Limb (tissue), 2 donors: ENCODE measurements around the gene TUBGCP6.
"Not testable (repeated sequence)": the region's sequence is repeated elsewhere in the genome, so short reads cannot be mapped to it uniquely, and the experiment has no call there.

Experiments
- DNase-seq, 2 donors: peaks; one replicate each; pipeline ENCODE4 v3.0.0-alpha.2; 2016; ENCODE audit errors: extremely low spot score in 2 of 2

Gene TUBGCP6

DNA sequence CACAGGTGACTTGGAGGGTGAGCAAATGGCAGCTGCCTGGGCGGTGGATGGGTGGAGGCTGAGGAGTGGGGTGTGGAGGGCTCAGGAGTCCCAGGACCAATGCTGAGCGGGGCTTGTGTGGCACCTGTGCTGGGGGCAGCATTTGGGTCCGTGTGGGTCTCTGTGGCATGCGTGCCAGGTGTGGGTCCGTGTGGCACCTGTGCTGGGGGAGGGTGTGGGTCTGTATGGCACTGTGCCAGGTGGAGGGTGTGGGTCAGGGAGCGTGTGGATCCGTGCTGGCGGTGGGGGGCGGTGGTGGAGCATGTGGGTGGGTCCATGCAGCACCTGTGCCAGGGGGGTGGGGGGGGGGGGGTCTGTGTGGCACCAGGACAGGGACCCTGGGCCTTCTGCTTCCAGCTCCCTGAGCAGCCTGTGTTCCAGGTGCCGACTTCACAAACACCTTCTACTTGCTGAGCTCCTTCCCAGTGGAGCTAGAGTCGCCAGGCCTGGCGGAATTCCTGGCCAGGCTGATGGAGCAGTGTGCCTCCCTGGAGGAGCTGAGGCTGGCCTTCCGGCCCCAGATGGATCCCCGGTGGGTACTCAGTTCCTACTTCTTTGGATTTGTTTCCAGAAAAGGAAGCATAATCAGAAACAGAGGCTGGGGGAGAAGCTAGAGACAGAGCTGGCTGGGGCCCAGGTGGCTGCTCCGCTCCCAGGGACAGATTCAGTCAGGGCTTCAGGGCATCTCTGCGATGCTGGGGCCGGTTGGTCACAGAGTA lies 29.3 kb downstream of the TUBGCP6 start:
- no peak for DNase-seq

DNA sequence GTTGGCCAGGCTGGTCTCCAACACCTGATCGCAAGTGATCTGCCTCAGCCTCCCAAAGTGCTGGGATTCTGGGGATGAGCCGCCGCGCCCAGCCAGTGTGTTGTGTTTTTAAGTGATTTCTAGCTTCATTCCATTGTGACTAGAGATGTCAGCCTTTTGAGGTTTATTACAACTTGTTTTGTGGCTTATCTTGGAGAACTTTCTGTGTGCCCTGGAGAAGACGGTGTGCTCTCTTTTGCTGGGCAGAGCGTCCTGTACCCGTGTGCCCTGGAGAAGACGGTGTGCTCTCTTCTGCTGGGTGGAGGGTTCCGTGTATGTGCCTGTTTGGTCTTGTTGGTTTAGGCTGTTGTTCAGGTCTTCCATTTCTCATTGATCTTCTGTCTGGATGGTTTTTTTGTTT lies 31.6 kb downstream of the TUBGCP6 start:
- peak in 1 of 2 donors; percentile 12 for DNase-seq

DNA sequence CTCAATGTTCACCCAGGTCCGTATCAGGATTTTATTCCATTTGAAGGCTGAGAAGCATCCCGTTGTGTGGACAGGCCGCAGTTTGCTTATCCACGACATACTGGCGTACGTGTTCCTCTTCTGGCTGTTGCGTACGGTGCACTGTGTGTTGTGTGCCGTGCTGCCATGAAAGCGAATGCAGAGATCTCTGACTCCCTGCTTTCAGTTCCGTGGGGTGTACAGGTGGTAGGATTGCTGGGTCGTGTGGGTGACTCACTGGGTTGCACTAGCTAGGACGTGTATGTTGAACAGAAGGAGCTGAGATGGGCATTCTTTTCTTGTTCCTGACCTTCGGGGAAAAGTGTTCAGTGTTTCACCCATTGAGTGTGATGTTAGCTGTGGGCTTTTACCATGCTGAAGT lies 33.7 kb downstream of the TUBGCP6 start:
- no peak for DNase-seq

DNA sequence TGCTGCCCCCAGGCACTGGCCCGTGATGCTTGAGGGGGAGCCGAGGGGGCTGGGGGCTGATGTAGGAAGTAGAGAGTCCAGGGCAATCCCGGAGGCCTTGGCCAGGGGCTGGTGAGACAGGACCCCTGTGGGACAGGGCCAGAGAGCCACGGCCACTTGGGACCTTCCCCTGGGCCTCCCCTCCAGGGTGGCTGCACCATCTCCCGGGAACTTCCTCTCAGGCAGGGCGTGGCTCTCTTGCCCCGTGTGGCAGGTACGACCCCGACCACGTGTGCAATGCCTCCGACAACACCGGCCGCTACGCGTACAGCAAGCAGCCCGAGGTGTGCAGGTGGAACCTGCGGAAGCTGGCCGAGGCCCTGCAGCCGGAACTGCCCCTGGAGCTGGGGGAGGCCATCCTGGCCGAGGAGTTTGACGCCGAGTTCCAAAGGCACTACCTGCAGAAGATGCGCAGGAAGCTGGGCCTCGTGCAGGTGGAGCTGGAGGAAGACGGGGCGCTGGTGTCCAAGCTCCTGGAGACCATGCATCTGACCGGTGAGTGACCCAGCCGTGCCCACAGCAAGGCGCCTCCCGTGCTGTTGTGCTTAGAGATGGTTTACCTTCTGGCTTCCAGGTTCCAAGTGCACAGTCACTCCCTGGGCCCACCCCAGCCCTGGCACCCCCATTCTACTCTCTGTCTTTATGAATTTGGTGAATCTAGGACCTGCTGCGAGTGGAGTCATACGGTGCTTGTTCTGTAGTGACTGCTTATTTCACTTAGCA lies 34.3 kb downstream of the TUBGCP6 start:
- DNase-seq: no peak

DNA sequence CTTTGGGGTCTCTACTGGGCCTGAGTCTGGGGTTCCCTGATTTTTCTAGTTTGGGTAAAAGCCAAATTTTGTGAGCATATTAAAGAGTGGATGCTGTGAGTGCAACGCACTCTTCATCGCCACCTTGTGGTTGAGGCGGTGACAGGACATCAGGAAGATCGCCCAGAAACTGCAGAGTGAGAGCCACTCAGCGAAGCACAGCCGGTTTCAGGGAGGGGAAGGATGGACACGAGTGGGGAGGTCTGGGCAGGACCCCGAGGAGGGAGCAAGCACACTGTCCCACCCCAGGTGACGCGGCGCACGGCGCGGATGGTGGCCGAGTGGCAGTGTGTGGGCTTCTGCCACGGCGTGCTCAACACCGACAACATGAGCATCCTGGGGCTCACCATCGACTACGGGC lies 34.9 kb downstream of the TUBGCP6 start:
- DNase-seq: peak in 1 of 2 donors; percentile 71

DNA sequence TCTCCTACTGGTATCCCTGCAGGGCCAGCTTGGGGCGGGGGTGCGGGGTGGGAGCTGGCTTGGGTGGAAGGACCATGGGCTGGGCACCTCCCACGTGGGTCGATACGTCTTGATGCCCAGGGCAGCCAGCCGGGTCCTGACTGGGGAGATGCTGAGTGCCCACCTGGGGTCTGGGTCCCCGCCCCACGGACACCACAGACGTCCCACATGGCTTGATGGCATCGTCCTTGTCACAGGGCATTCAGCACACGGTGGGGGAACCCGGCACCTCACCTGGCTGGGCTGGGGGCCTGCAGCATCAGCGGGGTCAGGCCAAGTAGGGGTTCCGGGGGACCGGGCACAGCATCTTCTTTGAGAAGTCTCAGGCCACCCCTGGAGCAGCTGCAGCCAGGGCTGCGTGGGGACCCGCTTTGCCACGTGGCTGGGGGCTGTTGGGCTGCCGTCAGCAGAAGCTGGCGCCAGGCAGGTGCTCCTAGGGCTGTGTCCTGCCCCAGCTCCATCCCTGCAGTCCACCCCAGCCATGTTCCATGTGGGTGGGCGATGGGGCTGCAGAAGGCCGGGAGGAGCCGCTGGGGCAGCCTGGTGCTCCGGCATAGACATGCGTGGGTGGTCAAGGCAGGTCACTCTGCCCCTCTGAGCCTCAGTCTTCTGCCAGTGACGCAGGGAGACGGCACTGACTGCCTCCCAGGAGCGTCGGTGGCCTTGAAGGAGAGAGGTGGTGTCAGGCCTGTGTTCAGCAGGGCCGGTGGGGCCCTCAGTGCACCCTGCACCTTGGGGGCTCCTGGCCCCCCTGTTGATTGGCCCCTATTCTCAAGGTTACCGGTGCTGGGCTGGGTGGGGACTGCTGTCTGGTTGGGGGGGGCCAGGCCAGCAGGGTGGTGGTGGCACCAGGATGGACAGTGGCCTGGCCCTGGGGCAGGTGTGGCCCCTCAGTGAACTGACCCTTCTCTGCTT lies 35.6 kb downstream of the TUBGCP6 start:
- DNase-seq: no peak

DNA sequence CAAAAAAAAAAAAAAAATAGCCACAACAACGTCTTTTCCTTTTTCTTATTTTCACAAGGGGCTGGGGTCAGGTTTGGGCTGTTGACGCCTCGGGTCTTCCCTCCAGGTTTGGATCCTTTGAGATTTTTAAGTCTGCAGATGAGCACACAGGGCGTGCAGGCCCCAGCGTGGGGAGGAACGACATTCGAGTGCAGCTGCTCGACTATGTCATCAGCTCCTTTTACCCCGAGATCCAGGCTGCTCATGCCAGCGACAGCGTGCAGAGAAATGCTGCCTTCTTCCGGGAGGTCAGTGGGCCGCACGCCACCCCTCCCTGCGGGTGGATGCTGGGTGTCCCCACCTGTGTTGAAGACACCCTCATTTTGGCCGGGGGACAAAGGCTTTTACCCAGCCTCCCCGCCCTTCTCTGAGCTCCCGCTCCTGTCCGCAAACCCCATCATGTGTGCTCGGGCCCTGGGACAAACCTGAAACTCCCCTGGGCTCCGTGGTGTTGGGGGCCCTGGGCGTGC lies 36.3 kb downstream of the TUBGCP6 start:
- DNase-seq: peak in 1 of 2 donors; percentile 32

DNA sequence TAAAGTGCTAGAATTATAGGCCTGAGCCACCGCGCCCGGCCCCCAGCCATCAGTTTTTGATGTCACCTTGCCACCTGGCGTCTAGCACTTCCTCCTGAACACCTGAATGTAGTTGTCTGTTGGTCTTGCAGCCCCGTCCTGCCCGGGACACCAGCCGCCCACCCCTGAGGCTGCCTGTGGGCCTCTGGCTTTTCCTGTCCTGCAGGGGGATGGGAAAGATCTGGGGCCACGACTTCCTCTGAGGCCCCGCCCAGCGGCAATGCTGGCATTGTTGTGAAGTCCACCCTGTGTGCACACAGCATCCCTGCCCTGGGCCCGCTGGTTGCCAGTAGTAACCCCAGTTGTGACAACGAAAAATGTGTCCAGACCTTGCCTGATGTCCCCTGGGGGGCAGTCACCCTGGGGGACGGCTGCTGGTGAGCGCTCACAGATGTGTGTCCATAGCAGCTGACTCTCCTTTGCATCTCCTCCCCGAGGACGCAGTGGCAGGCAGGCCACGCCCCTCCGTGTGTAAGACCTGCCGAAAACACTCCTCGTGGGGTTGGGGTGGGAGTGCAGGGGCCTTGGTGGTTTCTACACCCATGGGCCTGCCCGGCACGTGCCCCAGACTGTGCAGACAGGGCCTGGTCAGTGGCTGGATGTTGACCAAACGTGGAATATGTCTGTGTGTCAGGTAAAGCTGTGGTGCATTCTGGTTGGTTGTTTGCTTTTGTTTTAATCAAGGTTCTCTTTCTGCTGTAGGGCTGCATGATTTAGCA lies 37.3 kb downstream of the TUBGCP6 start:
- DNase-seq: peak in 1 of 2 donors; percentile 34

DNA sequence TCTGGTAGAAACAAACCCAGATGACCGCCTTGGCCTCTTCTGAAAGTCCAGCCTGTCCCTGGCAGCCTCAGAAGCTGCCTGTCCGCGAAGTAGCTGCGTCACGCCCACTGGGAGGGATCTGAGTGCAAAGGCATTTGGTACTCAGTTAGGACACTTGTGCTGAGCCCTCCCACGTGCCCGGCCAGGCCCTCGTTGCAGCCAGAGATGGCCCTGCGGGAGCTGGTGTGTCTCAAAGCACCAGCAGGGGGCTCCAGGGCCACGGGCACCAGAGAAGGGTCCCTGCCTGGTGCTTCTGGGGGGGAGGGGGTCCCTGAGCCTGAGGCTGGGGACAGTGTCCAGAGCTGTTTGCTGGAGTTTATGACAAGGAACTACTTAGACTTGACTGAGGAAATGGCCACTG lies 38.2 kb downstream of the TUBGCP6 start:
- DNase-seq: peak in 1 of 2 donors; percentile 41

DNA sequence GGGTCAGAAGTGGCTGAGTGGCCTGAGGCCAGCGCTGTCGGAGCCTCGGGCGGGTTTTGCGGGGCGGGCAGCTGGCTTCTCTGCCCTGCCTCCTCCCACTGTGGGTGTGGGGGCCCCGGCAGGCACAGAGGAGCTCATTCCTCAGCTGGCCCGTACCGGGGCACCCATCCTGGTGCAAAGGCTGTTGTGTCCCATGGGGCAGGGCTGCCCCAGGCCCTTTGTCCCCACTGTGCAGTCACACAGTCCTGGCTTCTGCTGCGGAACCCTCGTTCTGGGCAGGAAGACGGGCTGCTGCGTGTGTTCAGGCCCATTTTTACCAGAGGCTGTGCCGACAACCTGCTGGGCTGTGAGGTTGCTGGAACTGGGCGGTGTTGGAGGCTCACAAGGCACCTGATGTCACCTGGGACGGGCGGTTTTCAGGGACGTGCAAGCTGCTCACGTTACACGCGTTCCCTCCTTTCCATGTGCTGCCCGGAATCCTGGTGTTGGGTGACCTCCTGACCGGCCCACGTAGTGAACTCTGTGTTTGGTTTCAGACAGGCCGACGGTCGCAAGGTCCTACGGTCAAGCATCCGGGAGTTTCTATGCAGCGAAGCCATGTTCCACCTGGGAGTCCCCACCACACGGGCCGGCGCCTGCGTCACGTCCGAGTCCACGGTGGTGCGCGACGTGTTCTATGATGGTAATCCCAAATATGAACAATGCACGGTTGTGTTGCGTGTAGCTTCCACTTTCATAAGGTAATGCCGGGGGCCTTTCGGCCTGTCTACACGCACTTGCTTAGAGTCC lies 38.8 kb downstream of the TUBGCP6 start:
- no peak for DNase-seq

DNA sequence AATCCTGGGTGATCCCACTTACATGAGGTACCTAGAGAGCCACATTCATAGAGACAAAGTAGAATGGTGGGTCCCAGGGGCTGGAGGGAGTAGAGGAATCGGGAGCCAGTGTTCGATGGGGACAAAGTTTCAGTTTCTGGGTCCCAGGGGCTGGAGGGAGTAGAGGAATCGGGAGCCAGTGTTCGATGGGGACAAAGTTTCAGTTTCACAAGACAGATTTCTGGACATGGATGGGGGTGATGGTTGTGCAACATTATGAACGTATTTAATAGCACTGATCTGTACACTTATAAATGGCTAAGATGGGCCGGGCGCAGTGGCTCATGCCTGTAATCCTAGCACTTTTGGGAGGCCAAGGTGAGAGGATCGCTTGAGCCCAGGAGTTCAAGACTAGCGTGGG lies 39.8 kb downstream of the TUBGCP6 start:
- DNase-seq: not testable (repeated sequence)

DNA sequence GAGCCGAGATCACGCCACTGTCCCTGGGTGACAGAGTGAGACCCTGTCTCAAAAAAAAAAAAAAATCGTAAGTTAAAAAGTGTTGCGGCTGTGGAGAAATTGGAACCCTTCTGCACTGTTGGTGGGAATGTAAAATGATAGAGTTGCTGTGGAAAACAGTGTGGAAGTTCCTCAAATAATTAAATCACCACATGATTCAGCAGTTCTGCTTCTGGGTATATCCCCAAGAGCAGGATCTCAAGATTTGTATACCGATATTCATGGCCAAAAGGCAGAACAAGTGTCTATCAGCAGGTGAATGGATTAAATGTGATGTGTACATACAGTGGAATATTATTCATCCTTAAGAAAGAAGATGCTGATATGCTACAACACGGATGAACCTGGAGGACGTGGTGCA lies 40.3 kb downstream of the TUBGCP6 start:
- DNase-seq: no peak

DNA sequence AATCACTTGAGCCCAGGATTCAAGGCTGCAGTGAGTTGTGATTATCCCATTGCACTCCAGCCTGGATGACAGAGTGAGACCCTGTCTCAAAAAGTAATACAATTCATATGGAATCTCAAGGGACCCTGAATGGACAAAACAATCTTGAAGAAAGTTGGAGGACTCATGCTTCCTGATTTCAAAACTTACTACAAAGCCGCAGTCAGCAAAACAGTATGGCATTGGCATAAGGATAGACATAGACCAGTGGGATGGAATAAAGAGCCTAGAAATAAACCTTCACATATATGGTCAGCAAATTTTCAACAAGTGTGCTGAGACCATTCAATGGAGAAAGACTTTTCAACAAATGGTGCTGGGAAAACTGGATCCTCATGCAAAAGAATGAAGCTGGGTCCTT lies 41.5 kb downstream of the TUBGCP6 start:
- DNase-seq: no peak

DNA sequence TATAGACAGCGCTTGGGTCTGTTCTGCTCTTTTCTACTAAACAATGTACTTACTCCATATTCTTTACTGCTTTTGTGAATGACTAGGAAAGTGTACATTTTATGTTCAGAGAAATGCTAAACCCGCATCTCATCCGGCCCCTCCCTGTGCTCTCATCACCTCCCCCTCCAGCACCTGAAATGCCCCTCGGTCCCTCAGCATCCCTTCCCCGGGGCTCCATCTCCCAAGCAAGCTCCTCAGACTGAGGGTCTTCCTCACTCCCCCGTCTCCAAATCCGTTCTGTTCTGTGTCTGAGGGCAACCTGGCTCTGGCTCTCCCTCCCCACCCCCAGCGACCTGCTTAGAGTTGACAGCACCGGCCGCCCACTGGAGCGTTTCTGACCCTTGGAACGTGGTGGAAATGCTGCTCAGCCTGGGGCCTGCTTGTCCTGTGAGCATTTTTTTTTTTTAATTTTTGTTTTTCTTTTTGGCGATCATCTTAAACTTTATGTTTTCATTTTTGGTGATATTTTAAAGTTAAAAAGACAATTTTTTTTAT lies 42.6 kb downstream of the TUBGCP6 start:
- DNase-seq: no peak

DNA sequence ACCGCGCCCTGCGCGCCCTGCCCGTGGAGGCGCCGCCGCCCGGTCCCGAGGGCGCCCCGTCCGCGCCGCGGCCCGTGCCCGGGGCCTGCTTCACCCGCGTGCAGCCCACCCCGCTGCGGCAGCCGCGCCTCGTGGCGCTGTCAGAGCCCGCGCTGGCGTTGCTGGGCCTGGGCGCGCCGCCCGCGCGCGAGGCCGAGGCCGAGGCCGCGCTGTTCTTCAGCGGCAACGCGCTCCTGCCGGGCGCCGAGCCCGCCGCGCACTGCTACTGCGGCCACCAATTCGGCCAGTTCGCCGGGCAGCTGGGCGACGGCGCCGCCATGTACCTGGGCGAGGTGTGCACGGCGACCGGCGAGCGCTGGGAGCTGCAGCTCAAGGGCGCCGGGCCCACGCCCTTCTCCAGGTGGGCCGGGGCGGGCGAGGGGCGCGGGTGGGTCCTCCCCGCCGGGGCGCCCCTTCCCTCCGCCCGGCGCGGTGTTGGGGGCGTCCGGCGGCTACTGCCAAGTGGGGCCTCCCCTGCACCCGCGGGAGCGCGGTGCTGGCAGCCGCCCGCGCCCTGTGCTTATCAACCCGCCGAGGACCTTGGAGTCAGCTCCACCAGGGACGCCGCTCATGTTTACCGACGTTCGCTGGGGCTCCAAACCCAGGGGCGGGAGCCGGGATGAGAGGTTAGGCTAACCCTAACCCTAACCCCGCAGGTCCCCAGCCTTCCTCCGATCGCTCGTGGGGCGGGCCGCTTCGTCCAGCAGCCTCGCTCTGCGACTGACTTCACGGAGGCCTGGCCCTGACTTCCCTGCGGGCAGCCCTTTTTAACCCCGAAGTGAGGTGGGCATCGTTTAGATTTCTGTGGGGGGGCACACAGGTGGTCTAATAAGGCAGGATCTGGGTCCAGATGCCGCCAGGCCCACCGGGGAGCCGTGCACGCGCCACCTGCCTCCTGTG lies 43.4 kb downstream of the TUBGCP6 start:
- DNase-seq: no peak

DNA sequence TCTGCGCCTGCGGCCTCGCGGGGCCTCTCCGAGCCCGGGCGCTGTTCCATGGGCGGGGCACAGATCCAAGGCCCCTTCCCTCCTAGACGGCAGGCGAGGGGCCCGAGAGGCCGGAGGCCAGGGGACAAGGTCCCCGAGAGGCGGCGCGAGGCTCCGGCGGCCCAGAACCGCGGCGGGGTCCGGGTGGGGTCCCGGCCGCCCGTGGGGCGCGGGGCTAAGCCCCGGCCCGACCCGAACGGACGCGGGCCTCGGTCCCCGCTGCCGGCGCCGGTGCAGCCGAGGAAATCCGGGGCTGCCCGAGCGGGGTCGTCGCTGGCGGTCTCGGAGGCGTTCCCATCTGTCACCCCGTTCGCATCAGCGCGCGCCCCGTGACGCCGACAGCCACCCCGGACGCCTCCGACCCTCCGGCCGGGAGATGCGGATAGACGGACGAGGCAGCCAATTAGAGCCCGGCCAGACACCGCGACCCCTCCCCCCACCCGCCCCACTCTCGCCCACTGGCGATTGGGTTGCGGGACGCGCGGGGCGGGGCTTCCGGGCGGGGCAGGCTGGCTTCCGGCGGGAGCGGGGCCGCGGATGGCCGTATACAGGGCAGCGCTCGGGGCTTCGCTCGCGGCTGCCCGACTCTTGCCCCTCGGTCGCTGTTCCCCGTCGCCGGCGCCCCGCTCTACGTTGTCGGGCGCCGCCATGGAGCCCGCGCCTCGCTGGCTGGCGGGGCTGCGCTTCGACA lies 44.2 kb downstream of the TUBGCP6 start, which contains the start of gene SELENOO:
SELENOO (plus strand) TSS at position 551 of the 730 bp plus-strand sequence; CDS start at position 577, 26 bp downstream.
- DNase-seq: peak; percentile 81 to 97

DNA sequence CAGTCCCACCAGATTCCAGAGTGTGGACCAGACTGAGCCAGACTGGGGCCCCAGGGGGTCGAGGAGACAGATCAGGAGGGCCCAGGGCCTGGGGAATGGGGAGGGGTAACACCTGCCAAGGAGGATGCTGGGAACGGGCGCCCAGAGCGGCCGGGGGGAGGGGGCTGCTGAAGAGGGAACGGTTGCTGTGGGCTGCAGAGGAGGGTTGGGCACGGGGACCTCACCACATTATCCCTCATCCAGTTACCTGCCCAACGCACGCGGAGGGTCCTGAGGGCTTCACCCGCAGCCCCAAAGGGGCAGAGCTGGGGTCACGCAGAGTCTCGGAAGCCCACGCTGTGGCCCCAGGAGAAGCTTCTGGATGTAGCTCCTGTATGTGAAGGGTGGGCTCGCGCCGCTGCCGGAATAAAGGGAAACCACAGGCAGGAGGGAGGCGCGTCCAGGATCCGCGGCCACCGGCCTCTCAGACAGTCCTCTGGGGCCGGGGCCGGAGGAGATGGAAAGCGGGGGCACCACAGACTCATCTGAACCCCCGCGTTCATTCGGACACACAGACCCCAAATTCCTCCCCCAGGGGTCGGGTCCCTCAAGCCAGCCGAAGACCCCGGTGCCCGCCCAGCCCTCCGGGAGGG lies 44.9 kb downstream of the TUBGCP6 start:
- no peak for DNase-seq
